Stomach (tissue), 9 donors: ENCODE results near the gene ELOVL5. TPM values are rescaled to one million over a fixed set of nuclear protein-coding genes. Genes with fewer than 3 reads are reported as not detected.

Source experiments
- DNase-seq, 2 donors: peaks; one replicate each; pipeline versions ENCODE4 v3.0.0 to v3.0.0-alpha.2; 2013 to 2019
- H3K27ac ChIP-seq, 5 donors: fragments of 200-600 bp in 4 of 5; sonication (generic) in 4 of 5; one replicate each; pipeline ENCODE4 v1.5.1; 2013 to 2019; ENCODE audit warnings: mild to moderate bottlenecking in 1 of 5, moderate library complexity in 1 of 5
- H3K27me3 ChIP-seq, 3 donors: fragments of 200-600 bp; sonication (generic); one replicate each; pipeline ENCODE4 v1.5.1; 2017 to 2019; ENCODE audit warnings: mixed run types in 1 of 3
- H3K36me3 ChIP-seq, 4 donors: fragments of 200-600 bp; sonication (generic); 1 replicate in 3 of 4; 2 replicates in 1 of 4; pipeline ENCODE4 v1.5.1; 2016 to 2019
- H3K4me1 ChIP-seq, 4 donors: fragments of 200-600 bp; sonication (generic); one replicate each; pipeline ENCODE4 v1.5.1; 2016 to 2019
- H3K4me3 ChIP-seq, 4 donors: fragments of 200-600 bp; sonication (generic) in 3 of 4; one replicate each; pipeline ENCODE4 v1.5.1; 2016 to 2019; ENCODE audit warnings: mild to moderate bottlenecking in 1 of 4
- H3K9me3 ChIP-seq, 4 donors: fragments of 200-600 bp; sonication (generic); one replicate each; pipeline ENCODE4 v1.5.1; 2016 to 2019
- EP300 ChIP-seq: sonication (generic); formaldehyde crosslinking; IDR thresholded peaks from one replicate; pipeline ENCODE4 v1.6.1; 2017; ENCODE audit warnings: antibody characterized with exemption
- POLR2A ChIP-seq, 4 donors: fragments of 450-650 bp; IDR thresholded peaks; one replicate each; pipeline ENCODE4 v1.6.1; 2016; ENCODE audit warnings: antibody characterized with exemption in 4 of 4, control low read depth in 2 of 4, mild to moderate bottlenecking in 1 of 4, moderate library complexity in 1 of 4
- POLR2AphosphoS5 ChIP-seq, 3 donors: sonication (generic); formaldehyde crosslinking; IDR thresholded peaks; one replicate each; pipeline ENCODE4 v1.6.1; 2016; ENCODE audit warnings: antibody characterized with exemption in 3 of 3
- WGBS, 5 donors: extraction: QIAGEN DNeasy Blood & Tissue Kit in 3 of 5; methylation state at CpG; one replicate each; pipeline versions ENCODE4 v1.1.5 to v1.1.7; 2013 to 2018; 5-methylcytosine and 5-hydroxymethylcytosine counted together
- intact Hi-C: fragments of 100-400 bp; cut with DNase I; formaldehyde crosslinking; loops from one replicate; pipeline ENCODE4 v1.15.1; 2023; ENCODE audit warnings: low total_unique reads
- polyA plus RNA-seq, 3 donors: library from polyadenylated mRNA; stranded (reverse); fragments of 200-250 nt; gene quantifications; one replicate each; pipeline ENCODE4 v1.2.3, GENCODE V29; 2013
- total RNA-seq, 5 donors: library from RNA; depleted of rRNA; stranded (reverse); fragments of >200 nt; gene quantifications; one replicate each; pipeline versions ENCODE4 v1.1.0 to v1.2.3, GENCODE V29; 2014 to 2016
- TF ChIP-seq, protein P1 (sequence below), 7 experiments: fragments of 450-650 bp in 4 of 7; fragments of 200-600 bp in 3 of 7; sonication (generic) in 3 of 7; IDR thresholded peaks; one replicate each; pipeline ENCODE4 v1.5.1; 2016 to 2019; ENCODE audit warnings: antibody characterized with exemption in 7 of 7, control low read depth in 2 of 7, mild to moderate bottlenecking in 1 of 7
- donor health status: healthy with polysubstance abuse.
- donor health status: Bipolar disorder and iron deficiency.
- donor health status: healthy.

The ELOVL5 gene
- total and polyA plus RNA-seq, 8 donors, result 2.6 to 57.8 (median 12.8) TPM

DNA sequence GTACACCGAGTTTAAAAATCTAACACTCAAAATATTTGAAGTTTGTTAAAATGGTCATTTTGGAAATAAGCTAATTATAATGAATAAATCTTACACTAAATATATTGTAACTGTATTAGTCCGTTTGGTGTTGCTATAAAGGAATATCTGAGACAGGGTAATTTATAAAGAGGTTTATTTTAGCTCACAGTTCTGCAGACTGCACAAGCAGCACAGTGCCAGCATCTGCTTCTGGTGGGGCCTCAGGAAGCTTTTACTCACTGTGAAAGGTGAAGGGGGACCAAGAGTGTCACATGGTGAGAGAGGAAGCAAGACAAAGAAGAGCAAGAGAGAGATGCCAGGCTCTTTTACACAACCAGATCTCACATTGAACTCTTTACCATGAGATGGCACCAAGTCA lies 17.1 kb downstream of the ELOVL5 start:
- Histone ChIP-seq H3K4me3 (no peak overlapping the region), H3K27ac (no peak overlapping the region), H3K9me3 (no peaks in the 10 kb centered on the region), H3K27me3 (no peaks in the 10 kb centered on the region), H3K4me1 (peaks cover 4 to 55% (median 29%) of the 10 kb centered on the region in 4 donors), H3K36me3 (no peaks in the 10 kb centered on the region)
- 70 to 97% (median 92%) methylated on average over 2 of the region's 2 CpGs for whole genome bisulfite sequencing, 5 donors
- no peak for DNase-seq
- intact Hi-C loops, result no loop called here
- TF ChIP-seq POLR2AphosphoS5 (IDR thresholded peaks at IDR 0.05), result no peak
- no peak for TF ChIP-seq POLR2A (IDR thresholded peaks at IDR 0.05)
- no peak for TF ChIP-seq EP300

DNA sequence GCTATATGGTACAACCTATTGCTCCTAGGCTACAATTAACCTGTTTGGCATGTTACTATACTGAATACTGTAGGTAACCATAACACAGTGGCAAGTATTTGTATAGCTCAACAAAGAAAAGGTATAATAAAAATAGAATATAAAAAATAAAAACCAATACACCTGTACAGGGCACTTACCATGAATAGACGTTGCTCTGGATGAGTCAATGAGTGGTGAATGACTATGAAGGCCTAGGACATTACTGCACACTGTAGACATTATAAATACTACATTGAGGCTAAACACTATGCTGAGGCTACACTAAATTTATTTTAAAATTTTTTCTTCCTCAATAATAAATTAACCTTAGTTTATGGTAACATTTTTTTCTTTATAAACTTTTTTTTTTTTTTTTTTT lies 18.6 kb downstream of the ELOVL5 start:
- Histone ChIP-seq H3K4me3 (no peak overlapping the region), H3K27me3 (no peaks in the 10 kb centered on the region), H3K27ac (no peak overlapping the region), H3K9me3 (no peaks in the 10 kb centered on the region), H3K36me3 (no peaks in the 10 kb centered on the region), H3K4me1 (peaks cover 4 to 52% (median 28%) of the 10 kb centered on the region in 4 donors)
- 64 to 87% (median 80%) methylated on average over 1 of the region's 1 CpG for WGBS, 5 donors
- intact Hi-C loops, result no loop called here
- TF ChIP-seq EP300, result no peak
- TF ChIP-seq POLR2AphosphoS5 (IDR thresholded peaks at IDR 0.05), result no peak
- TF ChIP-seq, protein P1, sequence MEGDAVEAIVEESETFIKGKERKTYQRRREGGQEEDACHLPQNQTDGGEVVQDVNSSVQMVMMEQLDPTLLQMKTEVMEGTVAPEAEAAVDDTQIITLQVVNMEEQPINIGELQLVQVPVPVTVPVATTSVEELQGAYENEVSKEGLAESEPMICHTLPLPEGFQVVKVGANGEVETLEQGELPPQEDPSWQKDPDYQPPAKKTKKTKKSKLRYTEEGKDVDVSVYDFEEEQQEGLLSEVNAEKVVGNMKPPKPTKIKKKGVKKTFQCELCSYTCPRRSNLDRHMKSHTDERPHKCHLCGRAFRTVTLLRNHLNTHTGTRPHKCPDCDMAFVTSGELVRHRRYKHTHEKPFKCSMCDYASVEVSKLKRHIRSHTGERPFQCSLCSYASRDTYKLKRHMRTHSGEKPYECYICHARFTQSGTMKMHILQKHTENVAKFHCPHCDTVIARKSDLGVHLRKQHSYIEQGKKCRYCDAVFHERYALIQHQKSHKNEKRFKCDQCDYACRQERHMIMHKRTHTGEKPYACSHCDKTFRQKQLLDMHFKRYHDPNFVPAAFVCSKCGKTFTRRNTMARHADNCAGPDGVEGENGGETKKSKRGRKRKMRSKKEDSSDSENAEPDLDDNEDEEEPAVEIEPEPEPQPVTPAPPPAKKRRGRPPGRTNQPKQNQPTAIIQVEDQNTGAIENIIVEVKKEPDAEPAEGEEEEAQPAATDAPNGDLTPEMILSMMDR (IDR thresholded peaks at IDR 0.05), result no peak
- TF ChIP-seq POLR2A (IDR thresholded peaks at IDR 0.05), result no peak
- no peak for DNase-seq

DNA sequence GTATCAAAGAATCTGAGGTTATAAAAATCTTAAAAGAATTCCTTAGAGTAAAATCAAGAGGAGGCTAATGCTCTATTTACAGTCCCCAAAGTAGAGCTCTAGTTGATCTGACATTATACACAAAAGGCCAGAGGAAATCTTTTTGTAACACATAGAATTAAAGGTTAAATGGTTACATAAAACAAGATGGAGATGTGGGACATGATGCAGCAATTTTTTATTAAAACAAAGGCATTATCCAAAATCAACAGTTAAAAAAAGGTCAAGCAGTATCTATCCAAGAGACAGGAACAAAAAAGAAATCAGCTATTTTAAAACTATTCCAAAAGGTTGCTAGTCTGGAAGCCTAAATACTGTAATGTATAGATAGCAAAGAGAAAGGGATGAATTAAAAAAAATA lies 20.4 kb downstream of the ELOVL5 start:
- DNase-seq, result no peak
- Histone ChIP-seq H3K36me3 (no peaks in the 10 kb centered on the region), H3K9me3 (no peaks in the 10 kb centered on the region), H3K4me1 (peaks cover 0 to 37% (median 20%) of the 10 kb centered on the region in 4 donors), H3K27ac (peak overlapping the region in 1 of 5 donors; percentile 12), H3K4me3 (no peak overlapping the region), H3K27me3 (no peaks in the 10 kb centered on the region)
- intact Hi-C loops, result no loop called here
- TF ChIP-seq, protein P1 (IDR thresholded peaks at IDR 0.05), result no peak
- TF ChIP-seq EP300, result no peak

DNA sequence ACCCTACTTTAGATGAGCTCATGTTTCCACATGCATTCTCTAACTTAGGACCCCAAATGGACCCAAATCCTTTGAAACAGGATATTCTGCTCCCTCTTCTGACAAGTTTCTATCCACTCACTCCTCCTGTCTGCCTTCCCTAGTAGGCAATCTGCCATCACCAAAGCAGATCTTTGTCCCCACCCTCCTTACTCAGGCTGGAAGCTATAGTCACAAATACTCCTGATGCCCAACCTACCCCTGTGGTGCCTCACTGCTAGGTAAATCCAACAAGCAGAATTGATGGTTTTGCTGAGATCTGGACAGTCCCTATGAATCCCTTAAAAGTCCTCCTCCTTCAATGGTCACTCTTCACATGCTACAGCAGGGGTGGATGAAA lies 21.7 kb downstream of the ELOVL5 start:
- Histone ChIP-seq H3K9me3 (no peaks in the 10 kb centered on the region), H3K36me3 (no peaks in the 10 kb centered on the region), H3K27ac (peak overlapping the region in 2 of 5 donors; percentile 43 to 76), H3K4me3 (no peak overlapping the region), H3K27me3 (no peaks in the 10 kb centered on the region), H3K4me1 (peaks cover 0 to 46% (median 28%) of the 10 kb centered on the region in 4 donors)
- intact Hi-C loops, result no loop called here
- TF ChIP-seq EP300 (no peak), POLR2A (IDR thresholded peaks at IDR 0.05) (no peak), POLR2AphosphoS5 (IDR thresholded peaks at IDR 0.05) (no peak)
- TF ChIP-seq, protein P1 (IDR thresholded peaks at IDR 0.05), result no peak
- no peak for DNase-seq

DNA sequence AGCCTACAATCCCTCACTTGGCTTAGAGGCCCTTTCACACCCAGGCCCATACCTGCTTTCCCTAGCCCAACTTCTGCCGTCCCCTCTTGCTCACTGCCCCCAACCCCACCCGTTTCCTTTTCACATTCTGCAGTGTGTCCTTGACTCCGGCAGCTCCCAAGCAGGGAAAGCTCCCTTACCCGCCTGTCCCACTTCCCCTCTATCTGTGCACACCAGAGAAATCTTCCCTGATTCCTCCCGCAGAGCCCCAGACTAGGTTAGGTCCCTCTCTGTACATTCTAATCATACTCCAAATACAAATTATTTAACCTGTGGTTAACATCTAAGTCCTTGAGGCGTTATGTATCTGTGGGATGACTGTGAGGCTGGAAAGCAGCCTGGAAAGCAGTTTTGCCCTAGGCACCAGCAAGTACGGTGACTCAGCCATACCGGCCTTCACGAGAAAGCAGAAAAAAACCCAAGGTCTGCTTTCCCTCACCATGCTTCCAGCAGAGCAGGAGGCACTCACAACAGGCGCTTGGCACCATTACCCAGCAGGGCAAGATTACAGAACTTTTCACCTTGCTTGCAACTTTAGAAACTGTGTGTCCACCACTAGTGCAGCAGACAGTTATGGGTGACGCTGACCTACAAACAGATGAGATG lies 22.3 kb downstream of the ELOVL5 start:
- H3K4me1 ChIP-seq, result peaks cover 0 to 51% (median 32%) of the 10 kb centered on the region in 4 donors
- intact Hi-C loops, result no loop called here
- WGBS, 5 donors, result 63 to 79% (median 69%) methylated on average over 11 of the region's 11 CpGs
- peak in 1 of 2 donors; percentile 52 for DNase-seq
- H3K27ac ChIP-seq, result peak overlapping the region in 3 of 5 donors; percentile 30 to 76 (median 43)
- H3K4me3 ChIP-seq, result no peak overlapping the region
- H3K9me3 ChIP-seq, result no peaks in the 10 kb centered on the region
- TF ChIP-seq EP300, result no peak
- TF ChIP-seq POLR2AphosphoS5 (IDR thresholded peaks at IDR 0.05), result peak in 2 of 3 donors; percentile 17 to 38
- H3K27me3 ChIP-seq, result no peaks in the 10 kb centered on the region
- no peaks in the 10 kb centered on the region for H3K36me3 ChIP-seq
